Measurements from ENCODE around the gene SPTBN1.

GRCh38 chr2:54594048-54594447 lies 137.9 kb downstream of the SPTBN1 start:
- TF ChIP-seq EZH2 (IDR thresholded peaks at IDR 0.05; ENCODE audit: borderline replicate concordance, low read depth, low read length, severe bottlenecking) (no peak), CTCF (IDR thresholded peaks at IDR 0.05; ENCODE audit: extremely low read depth in 1 of 2, insufficient read depth in 1 of 2, low read depth in 1 of 2, low read length in 2 of 2) (no peak)
